Coronary artery (tissue), 2 donors: Measurements from ENCODE around the gene NUDT3.
"Not testable (repeated sequence)": the region's sequence is repeated elsewhere in the genome, so short reads cannot be mapped to it uniquely, and the experiment has no call there.

Experiments used
- DNase-seq: peaks from one replicate; pipeline ENCODE4 v3.0.0-alpha.2; 2017; ENCODE audit warnings: low spot score
- H3K27ac ChIP-seq, 2 donors: fragments of 200-600 bp; sonication (generic); one replicate each; pipeline ENCODE4 v1.5.1; 2016 to 2019
- H3K4me3 ChIP-seq: fragments of 200-600 bp; sonication (generic); 2 replicates; pipeline ENCODE4 v1.5.1; 2016; ENCODE audit warnings: mild to moderate bottlenecking, moderate library complexity
- CTCF ChIP-seq: fragments of 200-600 bp; sonication (generic); IDR thresholded peaks from one replicate; pipeline ENCODE4 v1.5.1; 2019; ENCODE audit warnings: antibody characterized with exemption

The NUDT3 gene

GRCh38 chr6:34267746-34268145 is 124.7 kb downstream of the NUDT3 start:
- H3K27ac ChIP-seq = no peak overlapping the region
- no peak overlapping the region for H3K4me3 ChIP-seq
- no peak for TF ChIP-seq CTCF
- no peak for DNase-seq

- H3K4me3 ChIP-seq, H3K27ac ChIP-seq: not testable (repeated sequence)
Measured at GRCh38 chr6:34263484-34263883, 129.0 kb downstream of the NUDT3 start.

GRCh38 chr6:34260576-34261267 is 131.7 kb downstream of the NUDT3 start:
- Histone ChIP-seq H3K27ac (no peak overlapping the region), H3K4me3 (no peak overlapping the region)
- DNase-seq = no peak
- no peak for TF ChIP-seq CTCF

More at GRCh38 chr6:34263484-34263883, 129.0 kb downstream of the NUDT3 start:
- DNase-seq = not testable (repeated sequence)

GRCh38 chr6:34259529-34260069 is 132.9 kb downstream of the NUDT3 start:
- TF ChIP-seq CTCF = no peak
- no peak for DNase-seq
- Histone ChIP-seq H3K27ac (no peak overlapping the region), H3K4me3 (no peak overlapping the region)

- H3K4me3 ChIP-seq, DNase-seq, H3K27ac ChIP-seq: not testable (repeated sequence)
Measured at GRCh38 chr6:34252395-34252794, 140.1 kb downstream of the NUDT3 start.

- Histone ChIP-seq H3K4me3 (peak overlapping the region; percentile 91), H3K27ac (peak overlapping the region; percentile 86 to 95)
- TF ChIP-seq CTCF = no peak
- DNase-seq = no peak
Measured at GRCh38 chr6:34249469-34250261, 142.8 kb downstream of the NUDT3 start.

- TF ChIP-seq CTCF = peak; percentile 96
- Histone ChIP-seq H3K27ac (peak within 1 kb of the TSS; percentile 86 to 95), H3K4me3 (peak within 1 kb of the TSS; percentile 91)
- DNase-seq = peak; percentile 98
Measured at GRCh38 chr6:34248727-34249468, 143.6 kb downstream of the NUDT3 start, which contains the start of gene SMIM29. SMIM29 (minus strand) TSS chr6:34249006; CDS start chr6:34247791, 1,215 bp downstream.
